ENCODE results near the gene CACNA1A. TPM values are rescaled to one million over a fixed set of nuclear protein-coding genes. Genes with fewer than 3 reads are reported as not detected.

Gene CACNA1A
- total and polyA plus RNA-seq, 2 of the 4 experiments (the other 2 are of a cell fraction) = 5.9 to 15.0 TPM

DNA sequence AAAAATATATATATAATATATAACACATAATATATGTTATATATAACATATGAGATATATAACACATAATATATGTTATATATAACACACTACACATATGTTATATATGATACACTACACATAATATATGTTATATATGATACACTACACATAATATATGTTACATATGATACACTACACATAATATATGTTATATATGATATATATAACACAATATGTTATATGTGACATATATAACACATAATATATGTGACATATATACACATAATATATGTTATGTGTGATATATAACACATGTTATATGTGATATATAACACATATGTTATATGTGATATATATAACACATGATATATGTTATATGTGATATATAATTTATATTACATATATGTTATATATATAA lies 129.7 kb downstream of the CACNA1A start:
- Histone ChIP-seq H3K79me1 (ENCODE audit: low read depth in 1 of 2, low read length in 2 of 2) (no peaks in the 10 kb centered on the region), H3K4me1 (ENCODE audit: control insufficient read depth, insufficient read depth, low read length) (no peaks in the 10 kb centered on the region), H4K5ac (ENCODE audit: low read depth, low read length) (no peak overlapping the region), H3K36me3 (ENCODE audit: control insufficient read depth, insufficient read depth, low read length) (no peaks in the 10 kb centered on the region; the same call in 1 of the 2 replicates), H3K27me3 (ENCODE audit: control insufficient read depth, insufficient read depth, low read length) (no peaks in the 10 kb centered on the region), H2AK9ac (replicated peaks; ENCODE audit: low read depth, low read length, poor library complexity) (no peak overlapping the region), H2BK15ac (ENCODE audit: low read depth, low read length) (no peak overlapping the region), H3K9me3 (ENCODE audit: control insufficient read depth, insufficient read depth, low read length) (peaks cover 4% of the 10 kb centered on the region; the same call in 1 of the 2 replicates), H2BK20ac (ENCODE audit: low read depth, low read length) (no peak overlapping the region), H3K23ac (ENCODE audit: low read depth, low read length) (no peak overlapping the region), H3K18ac (ENCODE audit: low read depth, low read length) (no peak overlapping the region), H4K8ac (ENCODE audit: low read depth in 2 of 2, low read length in 2 of 2) (no peak overlapping the region), H2AK5ac (ENCODE audit: low read depth, low read length) (no peak overlapping the region), H3K4me2 (ENCODE audit: low read depth, low read length) (no peak overlapping the region), H3K9ac (ENCODE audit: low read depth, low read length) (no peak overlapping the region), H3K4me3 (ENCODE audit: insufficient read depth, low read depth, low read length) (no peak overlapping the region), H3K14ac (replicated peaks; ENCODE audit: low read depth, low read length) (no peak overlapping the region), H3K4ac (ENCODE audit: low read depth, low read length) (no peak overlapping the region), H3K56ac (ENCODE audit: extremely low read depth, insufficient read depth, low read length) (no peak overlapping the region), H3K9me1 (ENCODE audit: insufficient read depth, low read length) (no peaks in the 10 kb centered on the region; the same call in 1 of the 2 replicates), H4K20me1 (ENCODE audit: insufficient read depth, low read length) (no peaks in the 10 kb centered on the region), H2BK120ac (ENCODE audit: low read depth, low read length) (no peak overlapping the region), H2AFZ (replicated peaks; ENCODE audit: low read length, poor library complexity) (no peak overlapping the region), H4K91ac (ENCODE audit: insufficient read depth, low read depth, low read length) (no peak overlapping the region), H2BK5ac (ENCODE audit: low read depth, low read length, poor library complexity, severe bottlenecking) (no peak overlapping the region), H3K27ac (ENCODE audit: insufficient read depth, low read length) (no peak overlapping the region)
- BruUV-seq (replicated peaks) = no TSS peak
- ChIA-PET CTCF (no interaction called here), POLR2A (ENCODE audit: unreplicated experiment) (no interaction called here)
- ATAC-seq (ENCODE audit: low read depth) (no peak), DNase-seq (no peak)
- intact Hi-C loops (cut with micrococcal nuclease) = no loop called here
- in situ Hi-C loops (cut with MboI; ENCODE audit: low sequenced_read_pairs) = no loop called here
- TF ChIP-seq SMC3 (IDR thresholded peaks at IDR 0.05; ENCODE audit: low read depth, low read length) (no peak), BHLHE40 (IDR thresholded peaks at IDR 0.05; ENCODE audit: low read depth, low read length) (no peak), CEBPB (IDR thresholded peaks at IDR 0.05; ENCODE audit: low read depth, low read length) (no peak), POLR2A (IDR thresholded peaks at IDR 0.05; ENCODE audit: low read depth, low read length) (no peak), RAD21 (IDR thresholded peaks at IDR 0.05; ENCODE audit: low read length) (no peak), RCOR1 (IDR thresholded peaks at IDR 0.05; ENCODE audit: insufficient replicate concordance, low read length) (no peak), ELK1 (IDR thresholded peaks at IDR 0.05; ENCODE audit: borderline replicate concordance, low read depth, low read length) (no peak)
- dilution Hi-C loops (cut with HindIII; ENCODE audit: low sequenced_read_pairs, unreplicated experiment) = no loop called here

Data from IMR-90 (cell line).